Mesenteric fat pad (tissue), 1 donor: ENCODE measurements around the gene P4HTM. TPM values are rescaled to one million over a fixed set of nuclear protein-coding genes. Genes with fewer than 3 reads are reported as not detected.
"Not testable (repeated sequence)": the region's sequence is repeated elsewhere in the genome, so short reads cannot be mapped to it uniquely, and the experiment has no call there.

Experiments
- DNase-seq: peaks from one replicate; pipeline ENCODE4 v3.0.0-alpha.2; 2020; ENCODE audit warnings: low spot score
- total RNA-seq: library from RNA; stranded (reverse); fragmentation: NEBNext Ultra II Directional; extraction: Animal tissue kit (Norgen Biotek cat#: 25700); gene quantifications from one replicate; pipeline ENCODE4 v1.2.1, GENCODE V29; 2021
- donor health status: DM: yes; HTN: yes; CAD: no.

The P4HTM gene
- total RNA-seq, 1 donor from 2014 or later = 16.2 TPM

GRCh38 chr3:49007771-49008528 is 17.9 kb downstream of the P4HTM start:
- peak; percentile 96 for DNase-seq

GRCh38 chr3:49008627-49009026 is 18.6 kb downstream of the P4HTM start:
- DNase-seq = not testable (repeated sequence)

- DNase-seq = no peak
These were observed 19.4 kb downstream of the P4HTM start for GRCh38 chr3:49009396-49009795.

- DNase-seq = no peak
These were observed 22.5 kb downstream of the P4HTM start for GRCh38 chr3:49012441-49013017.

- no peak for DNase-seq
These were observed 23.2 kb downstream of the P4HTM start for GRCh38 chr3:49013113-49013737.

GRCh38 chr3:49013738-49014660 is 24.0 kb downstream of the P4HTM start:
- no peak for DNase-seq

- no peak for DNase-seq
These were observed 25.0 kb downstream of the P4HTM start for GRCh38 chr3:49015072-49015471.

- no peak for DNase-seq
These were observed 25.7 kb downstream of the P4HTM start for GRCh38 chr3:49015765-49016164.

- DNase-seq = no peak
These were observed 26.6 kb downstream of the P4HTM start for GRCh38 chr3:49016414-49017228.

GRCh38 chr3:49017229-49017970 is 27.4 kb downstream of the P4HTM start:
- DNase-seq = no peak

GRCh38 chr3:49017971-49018706 is 28.1 kb downstream of the P4HTM start, which contains the start of gene DALRD3:
DALRD3 (minus strand) TSS chr3:49018580; CDS start chr3:49018564, 16 bp downstream.
- no peak for DNase-seq

GRCh38 chr3:49018707-49019006 is 28.6 kb downstream of the P4HTM start:
- no peak for DNase-seq

GRCh38 chr3:49019941-49020329 is 29.9 kb downstream of the P4HTM start:
- no peak for DNase-seq

- DNase-seq = no peak
These were observed 30.5 kb downstream of the P4HTM start for GRCh38 chr3:49020330-49021212.

- DNase-seq = peak; percentile 99
These were observed 31.3 kb downstream of the P4HTM start for GRCh38 chr3:49021213-49021812.

- DNase-seq = peak; percentile 99
These were observed 32.0 kb downstream of the P4HTM start, which contains the start of gene NDUFAF3 for GRCh38 chr3:49021813-49022687. NDUFAF3 (plus strand) TSS chr3:49022121; CDS start chr3:49022145, 24 bp downstream.
